DND-41 (cell line): Measurements from ENCODE around the gene BOD1L2.

Experiments used
- ATAC-seq: fragments of 200-7000 bp; cut with Tn5 transposase; 3 replicates; pipeline ENCODE4 v1.9.1; 2021; ENCODE audit warnings: low read depth; ENCODE audit not compliant: insufficient read depth
- DNase-seq: peaks from one replicate; pipeline ENCODE4 v3.0.0-alpha.2; 2020
- H2AFZ ChIP-seq: 2 replicates; pipeline ENCODE4 v1.6.0; 2012; ENCODE audit warnings: low read depth, low read length
- H3K27ac ChIP-seq: 2 replicates; pipeline ENCODE4 v1.5.1; 2012; ENCODE audit warnings: low read length, inconsistent platforms
- H3K27me3 ChIP-seq: fragments of 200-600 bp; sonication (generic); 2 replicates; pipeline ENCODE4 v1.6.0; 2012; ENCODE audit warnings: low read length, mild to moderate bottlenecking, inconsistent platforms; ENCODE audit not compliant: insufficient read depth, poor library complexity
- H3K36me3 ChIP-seq: 2 replicates; pipeline ENCODE4 v1.5.1; 2012; ENCODE audit warnings: low read length, inconsistent platforms; ENCODE audit not compliant: insufficient read depth
- H3K4me1 ChIP-seq: 2 replicates; pipeline ENCODE4 v1.5.1; 2012; ENCODE audit warnings: mild to moderate bottlenecking, low read length; ENCODE audit not compliant: insufficient read depth
- H3K4me2 ChIP-seq: 2 replicates; pipeline ENCODE4 v1.6.0; 2012; ENCODE audit warnings: mild to moderate bottlenecking, moderate library complexity, low read length, inconsistent platforms; ENCODE audit not compliant: insufficient read depth
- H3K4me3 ChIP-seq, 2 experiments: fragments of 200-600 bp in 1 of 2; shearing (Covaris generic) in 1 of 2; 2 replicates each; pipeline ENCODE4 v1.5.1; 2012 to 2016; ENCODE audit warnings: inconsistent platforms in 2 of 2, low read length in 2 of 2, mild to moderate bottlenecking in 2 of 2, low read depth in 1 of 2, moderate library complexity in 1 of 2
- H3K79me2 ChIP-seq: 2 replicates; pipeline ENCODE4 v1.6.0; 2012; ENCODE audit warnings: low read length, inconsistent platforms; ENCODE audit not compliant: insufficient read depth
- H3K9ac ChIP-seq: 2 replicates; pipeline ENCODE4 v1.6.0; 2012; ENCODE audit warnings: low read depth, mild to moderate bottlenecking, inconsistent platforms, low read length, moderate library complexity
- H3K9me3 ChIP-seq: 2 replicates; pipeline ENCODE4 v1.5.1; 2012; ENCODE audit warnings: low read length, moderate library complexity, mild to moderate bottlenecking, inconsistent platforms; ENCODE audit not compliant: insufficient read depth, severe bottlenecking
- H4K20me1 ChIP-seq: 2 replicates; pipeline ENCODE4 v1.6.0; 2012; ENCODE audit warnings: low read length; ENCODE audit not compliant: insufficient read depth
- EZH2 ChIP-seq: IDR thresholded peaks from 3 replicates; pipeline ENCODE4 v1.6.1; 2012; ENCODE audit warnings: borderline replicate concordance, low read depth, mild to moderate bottlenecking, moderate library complexity, low read length, inconsistent platforms; ENCODE audit not compliant: severe bottlenecking
- TF ChIP-seq, protein P1 (sequence below): IDR thresholded peaks from 2 replicates; pipeline ENCODE4 v1.5.1; 2012; ENCODE audit warnings: borderline replicate concordance, low read length, moderate library complexity, mild to moderate bottlenecking; ENCODE audit not compliant: poor library complexity, severe bottlenecking; ENCODE audit errors: extremely low read depth

Gene BOD1L2

DNA sequence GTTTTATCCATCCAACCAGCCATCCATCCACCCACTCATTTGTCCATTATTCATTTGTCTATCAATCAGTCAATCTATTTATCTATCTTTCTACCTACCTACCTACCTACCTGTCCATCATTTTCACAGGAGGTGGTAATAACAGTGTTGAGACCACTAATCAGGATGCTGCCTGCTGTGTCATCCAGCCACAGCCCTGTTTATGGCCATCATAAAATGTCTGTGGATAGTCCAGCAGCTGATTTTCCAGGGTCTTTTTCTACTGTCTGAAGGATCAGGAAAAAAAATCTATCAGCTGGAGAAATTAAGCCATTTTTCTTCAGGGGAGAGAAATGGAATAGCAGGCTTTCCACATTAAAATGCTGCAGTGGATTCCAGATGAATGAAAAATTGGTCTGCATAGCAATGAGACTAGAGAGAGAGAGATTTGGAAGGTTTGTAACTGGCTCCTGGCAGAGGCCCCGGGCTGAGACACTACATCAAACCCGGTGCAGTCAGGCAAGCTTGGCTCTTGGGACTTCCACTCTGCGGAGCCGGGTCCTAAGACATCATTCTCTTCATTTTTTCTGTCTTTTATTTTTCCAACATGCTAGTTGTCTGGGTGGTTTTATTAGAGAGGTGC lies 33.0 kb upstream of the BOD1L2 start:
- no peak for DNase-seq
- Histone ChIP-seq H3K4me3 (no peak overlapping the region), H3K9me3 (no peaks in the 10 kb centered on the region), H3K36me3 (no peaks in the 10 kb centered on the region), H3K4me2 (no peak overlapping the region), H3K27ac (no peak overlapping the region), H3K9ac (no peak overlapping the region), H4K20me1 (no peaks in the 10 kb centered on the region), H3K4me1 (no peaks in the 10 kb centered on the region), H2AFZ (no peak overlapping the region), H3K79me2 (no peaks in the 10 kb centered on the region), H3K27me3 (no peaks in the 10 kb centered on the region)
- no peak for TF ChIP-seq EZH2
- TF ChIP-seq, protein P1, sequence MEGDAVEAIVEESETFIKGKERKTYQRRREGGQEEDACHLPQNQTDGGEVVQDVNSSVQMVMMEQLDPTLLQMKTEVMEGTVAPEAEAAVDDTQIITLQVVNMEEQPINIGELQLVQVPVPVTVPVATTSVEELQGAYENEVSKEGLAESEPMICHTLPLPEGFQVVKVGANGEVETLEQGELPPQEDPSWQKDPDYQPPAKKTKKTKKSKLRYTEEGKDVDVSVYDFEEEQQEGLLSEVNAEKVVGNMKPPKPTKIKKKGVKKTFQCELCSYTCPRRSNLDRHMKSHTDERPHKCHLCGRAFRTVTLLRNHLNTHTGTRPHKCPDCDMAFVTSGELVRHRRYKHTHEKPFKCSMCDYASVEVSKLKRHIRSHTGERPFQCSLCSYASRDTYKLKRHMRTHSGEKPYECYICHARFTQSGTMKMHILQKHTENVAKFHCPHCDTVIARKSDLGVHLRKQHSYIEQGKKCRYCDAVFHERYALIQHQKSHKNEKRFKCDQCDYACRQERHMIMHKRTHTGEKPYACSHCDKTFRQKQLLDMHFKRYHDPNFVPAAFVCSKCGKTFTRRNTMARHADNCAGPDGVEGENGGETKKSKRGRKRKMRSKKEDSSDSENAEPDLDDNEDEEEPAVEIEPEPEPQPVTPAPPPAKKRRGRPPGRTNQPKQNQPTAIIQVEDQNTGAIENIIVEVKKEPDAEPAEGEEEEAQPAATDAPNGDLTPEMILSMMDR, result no peak
- ATAC-seq, result no peak

DNA sequence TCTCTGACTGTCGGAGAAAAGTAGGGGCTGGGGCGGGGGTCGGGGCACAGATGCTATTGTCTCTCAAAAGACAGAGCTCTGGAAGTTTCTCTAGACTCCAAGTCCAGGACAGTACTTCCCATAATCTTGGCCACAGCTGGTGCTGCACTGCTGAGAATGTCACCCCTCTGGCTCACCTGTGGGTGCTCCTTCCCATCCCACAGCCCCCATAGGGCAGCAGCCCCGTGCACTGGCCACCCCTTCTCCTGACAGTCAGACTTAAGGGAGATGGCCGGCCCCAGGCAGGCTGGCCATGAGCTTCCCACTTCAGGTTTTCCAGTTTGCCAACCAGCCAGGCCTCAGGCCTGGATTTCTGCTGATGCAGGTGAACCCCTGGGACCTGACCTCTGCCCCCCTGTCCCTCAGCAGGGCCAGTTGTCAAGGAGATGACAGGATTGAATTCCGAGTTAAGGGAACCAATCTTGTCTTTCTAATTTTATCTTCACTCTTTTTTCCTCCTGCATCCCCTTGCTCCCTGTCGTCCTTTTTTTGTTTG lies 30.2 kb upstream of the BOD1L2 start:
- Histone ChIP-seq H3K79me2 (no peaks in the 10 kb centered on the region), H3K4me3 (no peak overlapping the region), H3K27me3 (no peaks in the 10 kb centered on the region), H2AFZ (no peak overlapping the region), H3K9ac (no peak overlapping the region), H4K20me1 (no peaks in the 10 kb centered on the region), H3K36me3 (no peaks in the 10 kb centered on the region), H3K4me2 (no peak overlapping the region), H3K27ac (no peak overlapping the region), H3K4me1 (no peaks in the 10 kb centered on the region), H3K9me3 (no peaks in the 10 kb centered on the region)
- ATAC-seq (no peak), DNase-seq (no peak)
- TF ChIP-seq, protein P1, result no peak
- TF ChIP-seq EZH2, result no peak

GRCh38 chr18:57121542-57122112 lies 25.3 kb upstream of the BOD1L2 start:
- H3K27me3 ChIP-seq, result no peaks in the 10 kb centered on the region
- H3K9ac ChIP-seq, result no peak overlapping the region

More at GRCh38 chr18:57121542-57122112, 25.3 kb upstream of the BOD1L2 start:
- no peaks in the 10 kb centered on the region for H3K9me3 ChIP-seq
- H3K4me3 ChIP-seq, result no peak overlapping the region
- TF ChIP-seq, protein P1, result no peak
- no peak for TF ChIP-seq EZH2
- H4K20me1 ChIP-seq, result no peaks in the 10 kb centered on the region
- no peak for DNase-seq
- no peak for ATAC-seq
- no peak overlapping the region for H3K27ac ChIP-seq
- H3K36me3 ChIP-seq, result no peaks in the 10 kb centered on the region
- H2AFZ ChIP-seq, result no peak overlapping the region
- H3K79me2 ChIP-seq, result no peaks in the 10 kb centered on the region
- H3K4me2 ChIP-seq, result no peak overlapping the region
- H3K4me1 ChIP-seq, result no peaks in the 10 kb centered on the region
